COLO668 (cell line): ENCODE results near the gene LMNA.
"Not testable (repeated sequence)": the region's sequence is repeated elsewhere in the genome, so short reads cannot be mapped to it uniquely, and the experiment has no call there.

ENCODE experiments used
- DNase-seq: peaks from one replicate; lab custom pipeline; 2025; ENCODE audit not compliant: unreplicated experiment; lab: John Stamatoyannopoulos, UW

LMNA gene

DNA sequence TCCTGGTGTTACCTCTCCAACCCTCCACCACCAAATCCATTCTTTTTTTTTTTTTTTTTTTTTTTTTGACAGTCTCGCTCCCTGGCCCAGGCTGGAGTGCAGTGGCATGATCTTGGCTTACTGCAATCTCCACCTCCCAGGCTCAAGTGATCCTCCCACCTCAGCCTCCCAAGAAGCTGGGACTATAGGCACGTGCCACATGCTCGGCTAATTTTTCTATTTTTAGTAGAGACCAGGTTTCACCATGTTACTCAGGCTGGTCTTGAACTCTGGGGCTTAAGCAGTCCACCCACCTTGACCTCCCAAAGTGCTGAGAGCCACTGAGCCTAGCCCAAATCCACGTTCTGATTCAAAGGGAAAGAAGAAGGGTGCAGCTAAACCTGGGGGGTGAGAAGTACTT lies 6.5 kb downstream of the LMNA start:
- DNase-seq: not testable (repeated sequence)

DNA sequence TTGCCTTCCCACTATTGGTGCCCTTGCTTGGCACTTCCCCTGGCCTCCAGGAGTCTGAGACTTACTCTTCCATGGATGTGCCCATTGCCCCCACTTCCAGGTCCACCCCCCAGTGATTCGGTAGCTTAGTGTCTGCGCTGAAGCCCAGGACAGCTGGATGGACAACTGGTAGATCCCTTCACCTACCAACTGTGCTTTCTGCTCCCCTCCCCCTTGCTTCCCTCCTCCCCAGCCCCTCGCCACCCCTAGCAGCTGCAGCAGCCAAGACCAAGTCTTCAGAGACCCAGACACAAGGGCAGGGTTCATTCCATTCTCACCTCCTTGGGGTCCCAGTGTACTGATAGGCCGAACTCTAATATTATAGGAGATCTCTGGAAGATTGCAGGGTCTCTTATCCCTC lies 6.9 kb downstream of the LMNA start:
- DNase-seq: no peak

DNA sequence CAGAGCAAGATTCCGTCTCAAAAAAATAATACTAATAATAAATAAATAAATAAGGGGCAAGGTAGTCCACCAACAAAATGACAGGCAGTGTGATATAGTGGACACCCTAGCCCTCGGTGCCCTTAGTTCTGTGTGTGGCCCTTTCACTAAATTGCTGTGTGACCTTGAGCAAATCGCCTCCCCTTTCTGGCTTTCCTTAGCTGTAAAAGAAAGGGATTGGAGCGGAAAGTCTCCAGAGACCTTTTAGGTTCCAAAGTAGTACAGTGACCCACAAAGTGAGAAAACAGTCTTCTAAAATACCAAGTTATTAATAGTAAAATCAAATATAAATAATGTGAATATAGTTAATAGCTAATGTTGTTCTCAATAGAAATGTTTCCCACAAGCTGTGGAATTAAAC lies 7.6 kb downstream of the LMNA start:
- no peak for DNase-seq

DNA sequence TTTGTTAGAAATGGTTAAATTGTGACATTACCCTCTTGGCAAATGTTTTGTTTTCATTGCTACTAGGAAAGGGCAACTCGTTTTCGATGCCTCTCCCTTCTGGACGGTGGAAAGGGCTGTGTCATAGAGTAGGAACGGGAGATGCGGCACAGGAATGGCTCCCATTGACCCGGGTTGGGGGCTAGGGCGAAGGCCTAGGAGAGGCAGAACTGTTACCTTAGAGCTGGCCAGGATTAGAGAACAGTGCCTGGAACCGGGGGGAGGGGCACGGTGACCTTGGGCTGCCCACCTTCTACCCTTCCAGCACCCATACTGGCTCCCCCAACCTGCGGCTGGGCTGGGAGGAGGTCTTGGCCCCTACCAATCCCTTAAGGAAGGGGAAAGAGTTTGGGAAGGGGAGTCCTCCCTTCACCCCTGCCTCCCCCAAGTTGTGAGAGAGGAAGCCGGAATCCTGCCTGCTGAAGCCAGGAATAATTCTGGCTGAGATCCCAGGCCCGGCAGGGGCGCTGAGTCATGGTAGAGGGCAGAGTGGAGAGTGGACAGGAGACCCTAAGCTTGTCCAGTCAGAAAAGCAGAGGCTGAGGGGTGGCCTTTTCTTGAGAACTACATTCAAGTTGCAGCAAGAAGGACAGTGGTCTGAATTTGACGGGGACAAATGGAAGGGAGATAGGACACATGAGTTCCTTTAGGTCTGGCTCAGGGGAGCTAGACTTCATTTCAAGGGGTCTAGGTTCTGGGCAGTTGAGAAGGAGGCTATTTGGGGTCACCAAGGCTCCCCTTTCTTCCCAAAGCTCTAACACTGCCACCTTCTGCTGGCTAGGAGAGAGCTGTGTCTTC lies 8.2 kb downstream of the LMNA start:
- peak; percentile 60 for DNase-seq

DNA sequence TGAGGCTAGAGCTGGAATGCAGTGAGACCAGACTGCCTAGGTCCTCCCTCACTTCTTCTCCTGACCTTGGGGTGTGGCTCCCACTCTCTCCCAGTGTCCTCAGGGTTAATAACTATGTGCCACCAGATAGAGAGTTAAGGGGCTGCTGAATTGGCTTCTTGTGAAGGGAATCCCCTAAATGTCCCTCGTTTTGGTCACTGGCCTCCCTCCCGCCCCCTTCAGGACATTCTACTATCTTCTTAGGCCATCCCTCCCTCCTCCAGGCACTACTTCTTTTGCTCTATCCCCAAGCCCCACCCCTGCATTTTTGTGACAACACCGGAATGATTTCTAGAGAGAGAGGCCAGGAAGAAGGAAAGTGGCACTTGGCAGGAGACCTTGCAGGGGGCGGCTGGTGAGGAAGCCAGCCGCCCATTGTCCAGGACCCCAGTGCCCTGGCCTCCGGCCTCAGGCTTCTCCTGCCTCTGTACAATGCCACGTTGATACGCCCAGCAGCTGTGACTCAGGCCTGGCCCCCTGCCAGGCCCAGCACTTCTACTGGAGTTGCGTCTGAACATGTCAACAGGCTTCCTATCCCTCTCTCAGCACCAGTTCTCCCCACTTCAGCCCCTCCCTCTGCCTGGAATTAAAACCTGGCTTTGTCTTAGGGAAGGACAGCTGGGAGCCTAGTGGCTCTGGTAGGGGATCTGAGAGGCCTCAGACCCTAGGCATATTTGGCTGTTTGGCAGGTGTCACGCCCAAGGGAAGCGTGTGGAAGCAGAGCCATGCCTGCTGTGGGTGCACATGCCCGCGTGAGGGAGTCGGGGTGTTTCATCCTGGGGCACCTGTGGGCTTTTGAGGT lies 9.1 kb downstream of the LMNA start:
- peak; percentile 99 for DNase-seq

DNA sequence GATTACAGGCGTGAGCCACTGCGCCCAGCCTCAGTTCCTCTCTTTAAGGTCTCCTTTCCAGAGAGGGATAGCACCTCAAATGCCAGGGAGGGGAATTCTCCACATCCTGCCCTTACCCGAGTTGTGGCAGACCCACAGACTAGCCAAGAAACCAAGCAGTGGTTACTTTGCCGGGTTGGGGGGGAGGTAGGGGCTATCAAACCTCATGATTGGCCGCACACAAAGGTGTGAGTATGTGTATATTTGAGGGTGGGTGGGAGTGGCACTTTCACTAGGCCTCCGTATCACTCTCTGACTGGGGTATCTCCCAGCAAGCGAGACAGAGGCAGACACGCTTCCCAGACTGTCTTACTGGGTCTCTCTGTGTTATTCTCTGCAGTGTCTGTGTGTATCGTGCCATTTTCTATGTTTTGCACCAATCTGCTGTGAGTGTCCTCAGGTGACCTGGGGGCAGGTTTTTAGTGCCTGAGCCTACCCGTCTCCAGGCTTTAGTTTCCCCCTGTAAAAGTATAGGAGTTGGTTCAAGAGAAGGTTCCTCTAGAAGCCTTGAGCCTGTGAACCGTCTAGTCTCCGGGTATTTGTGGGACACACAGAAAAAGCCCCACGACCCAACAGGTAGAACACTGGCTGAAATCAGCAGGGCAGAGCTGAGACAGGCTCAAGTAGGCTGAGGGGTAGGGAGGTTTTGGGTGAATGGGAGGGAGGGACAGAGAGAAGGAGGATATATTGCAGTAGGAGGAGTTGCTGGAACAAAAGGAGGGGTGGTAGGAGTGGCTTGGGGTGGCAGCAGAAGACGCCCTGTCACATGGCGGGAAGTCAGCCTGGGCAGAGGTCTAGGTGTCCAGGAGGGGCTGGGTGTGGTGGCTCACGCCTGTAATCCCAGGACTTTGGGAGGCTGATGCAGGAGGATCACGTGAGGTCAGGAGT lies 10.3 kb downstream of the LMNA start:
- DNase-seq: no peak

DNA sequence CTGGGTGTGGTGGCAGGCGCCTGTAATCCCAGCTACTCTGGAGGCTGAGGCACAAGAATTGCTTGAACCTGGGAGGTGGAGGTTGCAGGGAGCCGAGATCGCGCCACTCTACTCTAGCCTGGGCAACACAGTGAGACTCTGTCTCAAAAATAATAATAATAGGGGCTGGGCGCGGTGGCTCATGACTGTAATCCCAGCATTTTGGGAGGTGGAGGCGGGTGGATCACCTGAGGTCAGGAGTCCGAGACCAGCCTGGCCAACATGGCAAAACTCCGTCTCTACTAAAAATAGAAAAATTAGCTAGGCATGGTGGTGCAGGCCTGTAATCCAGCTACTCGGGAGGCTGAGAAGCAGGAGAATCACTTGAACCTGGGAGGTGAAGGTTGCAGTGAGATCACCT lies 11.0 kb downstream of the LMNA start:
- DNase-seq: not testable (repeated sequence)

DNA sequence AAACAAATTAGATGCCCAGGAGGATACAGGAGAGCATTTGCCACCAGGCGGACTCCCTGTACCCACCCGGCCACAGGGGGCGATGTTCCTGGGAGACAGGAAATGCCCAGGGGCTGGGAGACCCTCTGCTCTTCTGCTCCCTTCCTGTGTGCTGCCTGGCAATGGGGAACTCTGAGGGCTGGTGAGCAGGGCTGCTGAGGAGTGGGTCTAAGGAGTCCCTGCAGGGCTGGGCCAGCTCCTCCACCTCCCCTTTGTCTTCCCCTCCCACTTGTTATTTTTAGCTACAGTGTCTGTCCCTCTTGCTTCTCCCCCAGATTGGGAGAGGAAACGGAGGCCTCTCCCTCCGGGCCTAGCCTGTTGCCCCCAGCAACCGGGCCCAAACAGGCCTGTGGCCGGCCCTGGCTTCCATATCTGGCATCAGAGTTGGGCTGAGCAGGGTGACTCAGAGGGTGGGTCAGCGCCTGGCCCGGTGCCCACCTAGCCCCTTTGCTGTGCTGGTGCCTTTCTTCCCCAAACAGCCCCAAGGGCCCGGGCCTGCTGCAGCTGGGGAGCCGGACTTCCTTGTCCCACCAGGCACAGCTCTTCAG lies 11.6 kb downstream of the LMNA start:
- DNase-seq: peak; percentile 86

DNA sequence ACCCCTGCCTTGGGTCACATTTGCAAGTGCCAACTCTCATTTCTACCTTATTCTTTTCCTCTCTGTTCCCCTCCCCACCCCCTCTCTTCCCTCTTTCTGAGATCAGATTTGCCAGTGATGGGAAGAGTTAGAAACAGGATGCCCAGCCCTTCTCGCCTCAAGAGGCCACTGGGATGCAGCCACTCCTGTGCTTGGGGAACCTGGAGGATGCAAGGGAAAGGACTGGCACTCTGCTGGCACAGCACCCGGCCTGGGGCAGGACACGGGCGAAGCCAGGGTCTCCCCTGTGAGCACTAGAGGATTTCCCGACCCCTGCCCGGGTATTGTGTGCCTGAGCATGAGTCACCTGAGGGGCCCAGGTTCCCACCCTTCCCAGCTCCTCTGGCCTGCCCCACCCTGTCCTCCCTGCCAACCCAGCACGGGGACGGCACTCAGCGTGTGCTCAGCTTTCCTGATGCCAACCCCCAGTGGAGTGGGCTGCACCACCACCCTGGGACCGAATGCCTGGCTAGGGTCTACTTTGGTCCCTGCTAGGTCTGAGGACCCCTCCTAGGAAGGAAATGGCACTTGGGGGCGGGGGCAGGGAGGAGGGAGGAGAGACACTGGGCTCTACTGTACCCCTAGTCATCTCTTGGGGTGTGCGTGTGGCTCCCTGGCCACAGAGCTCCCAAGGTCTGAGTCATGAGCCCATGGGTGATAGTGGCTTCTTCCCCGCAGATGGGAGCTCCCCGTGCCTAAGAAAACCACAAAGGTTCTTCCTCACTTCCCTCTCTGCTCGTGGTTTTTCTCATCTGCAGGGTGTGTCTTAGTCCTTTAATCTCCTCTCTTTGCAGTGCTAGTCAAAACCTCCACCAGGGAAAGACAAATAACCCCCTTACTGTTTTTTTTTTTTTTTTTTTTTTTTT lies 12.4 kb downstream of the LMNA start:
- DNase-seq: peak; percentile 49

DNA sequence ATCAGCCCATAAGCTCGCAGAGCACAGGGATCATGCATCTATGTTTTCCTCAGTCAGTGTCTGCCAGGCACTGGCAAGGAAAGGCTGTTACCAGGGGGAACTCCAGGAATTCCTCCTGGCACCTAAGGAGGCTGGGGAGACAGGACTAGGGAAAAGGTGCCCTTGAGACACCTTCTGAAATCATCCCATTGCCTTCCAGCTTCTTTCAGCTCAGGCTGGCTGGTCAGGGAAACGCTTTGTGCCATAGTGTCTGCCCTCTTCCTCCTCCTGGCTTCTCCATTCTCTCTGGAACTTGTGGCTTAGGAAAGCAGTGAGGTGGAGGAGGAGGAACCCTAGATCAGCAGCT lies 13.8 kb downstream of the LMNA start:
- no peak for DNase-seq

DNA sequence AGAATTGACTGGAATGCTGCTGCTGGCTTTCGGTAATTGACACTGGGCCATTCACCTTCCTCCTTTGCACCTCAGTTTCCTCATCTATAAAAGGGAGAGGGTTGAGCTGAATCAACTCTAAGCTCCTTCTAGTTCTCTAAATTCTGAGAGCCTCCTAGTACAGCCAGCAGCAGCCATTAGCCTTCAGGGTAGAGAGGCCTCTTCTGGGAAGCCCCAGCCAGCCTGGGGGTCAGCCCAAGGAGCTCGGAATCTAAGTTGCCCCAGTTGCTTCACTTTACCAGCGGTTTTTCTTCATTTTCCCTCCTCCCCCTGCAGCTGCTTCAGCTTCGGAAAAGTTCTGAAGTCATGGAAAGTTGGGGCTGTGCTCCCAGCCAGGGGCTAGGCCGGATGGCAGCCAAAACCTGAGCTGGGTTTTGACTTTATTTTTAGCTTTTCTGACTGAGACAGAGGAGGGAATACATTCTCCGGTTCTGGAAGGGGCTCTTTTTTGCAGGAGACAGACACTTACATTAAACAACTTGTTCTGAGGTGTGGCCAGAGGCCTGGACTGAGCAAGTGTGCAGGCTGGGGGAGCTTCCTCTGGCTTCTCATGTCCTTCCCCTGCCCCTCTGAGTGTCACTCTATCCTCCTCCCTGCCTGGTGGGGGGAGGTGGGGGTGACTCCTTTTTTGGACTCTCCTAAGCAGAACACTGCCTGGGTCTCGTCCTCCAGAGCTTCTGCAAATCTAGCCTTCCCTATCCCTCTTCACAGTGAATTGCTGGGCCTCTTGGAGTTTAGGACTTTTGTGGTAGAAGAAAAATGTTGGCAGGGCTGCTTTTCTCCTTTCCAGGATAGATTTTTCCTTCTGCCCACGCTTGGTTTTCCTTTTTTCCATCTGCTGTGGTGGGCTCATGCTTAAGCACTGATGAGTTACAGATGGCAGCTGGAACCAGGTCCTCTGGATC lies 14.4 kb downstream of the LMNA start:
- DNase-seq: no peak

DNA sequence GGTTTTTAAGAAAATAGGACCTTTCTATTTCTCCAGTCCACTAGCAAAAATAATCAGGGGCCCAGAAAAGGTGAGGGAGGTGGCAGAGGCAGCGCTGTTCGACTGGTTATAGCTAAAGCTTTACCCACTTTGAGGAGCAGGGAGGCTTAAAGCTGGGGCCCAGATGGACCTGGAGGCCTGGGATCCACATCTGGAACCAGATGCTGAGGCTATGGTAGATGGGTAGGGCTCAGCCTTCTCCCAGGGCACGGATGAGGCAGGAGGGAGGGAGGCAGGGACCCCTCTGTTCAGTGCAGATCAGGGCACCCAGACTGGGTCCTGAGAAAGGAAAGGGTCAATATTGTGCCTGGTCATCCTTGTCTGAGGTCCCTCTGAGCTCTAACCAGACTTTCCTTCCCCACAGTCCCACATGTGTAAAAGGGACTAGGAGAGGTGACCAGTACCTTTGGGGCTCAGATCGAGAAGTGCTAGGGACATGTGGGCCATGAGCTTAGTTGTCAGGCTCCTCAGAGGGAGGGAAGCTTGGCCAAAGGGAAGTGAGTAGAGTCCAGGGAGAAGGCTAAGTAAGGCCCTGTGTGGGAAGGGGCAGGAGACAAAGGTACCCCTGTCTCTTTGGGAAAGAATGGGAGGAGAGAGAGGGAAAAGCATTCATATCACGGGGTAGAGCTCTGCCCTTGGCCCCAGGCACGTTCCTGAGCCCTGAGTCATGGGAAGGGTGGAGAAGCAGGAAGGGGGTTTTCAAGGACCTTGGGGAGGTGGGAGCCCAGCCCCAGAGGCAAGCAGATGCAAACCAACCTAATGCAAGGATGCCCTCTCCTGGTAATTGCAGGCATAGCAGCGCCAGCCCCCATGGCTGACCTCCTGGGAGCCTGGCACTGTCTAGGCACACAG lies 15.4 kb downstream of the LMNA start:
- DNase-seq: peak; percentile 83

DNA sequence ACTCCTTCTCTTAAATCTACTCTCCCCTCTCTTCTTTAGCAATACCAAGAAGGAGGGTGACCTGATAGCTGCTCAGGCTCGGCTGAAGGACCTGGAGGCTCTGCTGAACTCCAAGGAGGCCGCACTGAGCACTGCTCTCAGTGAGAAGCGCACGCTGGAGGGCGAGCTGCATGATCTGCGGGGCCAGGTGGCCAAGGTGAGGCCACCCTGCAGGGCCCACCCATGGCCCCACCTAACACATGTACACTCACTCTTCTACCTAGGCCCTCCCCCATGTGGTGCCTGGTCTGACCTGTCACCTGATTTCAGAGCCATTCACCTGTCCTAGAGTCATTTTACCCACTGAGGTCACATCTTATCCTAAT lies 16.0 kb downstream of the LMNA start:
- no peak for DNase-seq

DNA sequence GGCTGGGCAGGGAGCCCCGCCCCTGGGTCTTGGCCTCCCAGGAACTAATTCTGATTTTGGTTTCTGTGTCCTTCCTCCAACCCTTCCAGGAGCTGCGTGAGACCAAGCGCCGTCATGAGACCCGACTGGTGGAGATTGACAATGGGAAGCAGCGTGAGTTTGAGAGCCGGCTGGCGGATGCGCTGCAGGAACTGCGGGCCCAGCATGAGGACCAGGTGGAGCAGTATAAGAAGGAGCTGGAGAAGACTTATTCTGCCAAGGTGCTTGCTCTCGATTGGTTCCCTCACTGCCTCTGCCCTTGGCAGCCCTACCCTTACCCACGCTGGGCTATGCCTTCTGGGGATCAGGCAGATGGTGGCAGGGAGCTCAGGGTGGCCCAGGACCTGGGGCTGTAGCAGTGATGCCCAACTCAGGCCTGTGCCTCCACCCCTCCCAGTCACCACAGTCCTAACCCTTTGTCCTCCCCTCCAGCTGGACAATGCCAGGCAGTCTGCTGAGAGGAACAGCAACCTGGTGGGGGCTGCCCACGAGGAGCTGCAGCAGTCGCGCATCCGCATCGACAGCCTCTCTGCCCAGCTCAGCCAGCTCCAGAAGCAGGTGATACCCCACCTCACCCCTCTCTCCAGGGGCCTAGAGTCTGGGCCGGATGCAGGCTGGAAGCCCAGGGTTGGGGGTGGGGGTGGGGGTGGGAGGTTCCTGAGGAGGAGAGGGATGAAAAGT lies 20.4 kb downstream of the LMNA start:
- DNase-seq: no peak

DNA sequence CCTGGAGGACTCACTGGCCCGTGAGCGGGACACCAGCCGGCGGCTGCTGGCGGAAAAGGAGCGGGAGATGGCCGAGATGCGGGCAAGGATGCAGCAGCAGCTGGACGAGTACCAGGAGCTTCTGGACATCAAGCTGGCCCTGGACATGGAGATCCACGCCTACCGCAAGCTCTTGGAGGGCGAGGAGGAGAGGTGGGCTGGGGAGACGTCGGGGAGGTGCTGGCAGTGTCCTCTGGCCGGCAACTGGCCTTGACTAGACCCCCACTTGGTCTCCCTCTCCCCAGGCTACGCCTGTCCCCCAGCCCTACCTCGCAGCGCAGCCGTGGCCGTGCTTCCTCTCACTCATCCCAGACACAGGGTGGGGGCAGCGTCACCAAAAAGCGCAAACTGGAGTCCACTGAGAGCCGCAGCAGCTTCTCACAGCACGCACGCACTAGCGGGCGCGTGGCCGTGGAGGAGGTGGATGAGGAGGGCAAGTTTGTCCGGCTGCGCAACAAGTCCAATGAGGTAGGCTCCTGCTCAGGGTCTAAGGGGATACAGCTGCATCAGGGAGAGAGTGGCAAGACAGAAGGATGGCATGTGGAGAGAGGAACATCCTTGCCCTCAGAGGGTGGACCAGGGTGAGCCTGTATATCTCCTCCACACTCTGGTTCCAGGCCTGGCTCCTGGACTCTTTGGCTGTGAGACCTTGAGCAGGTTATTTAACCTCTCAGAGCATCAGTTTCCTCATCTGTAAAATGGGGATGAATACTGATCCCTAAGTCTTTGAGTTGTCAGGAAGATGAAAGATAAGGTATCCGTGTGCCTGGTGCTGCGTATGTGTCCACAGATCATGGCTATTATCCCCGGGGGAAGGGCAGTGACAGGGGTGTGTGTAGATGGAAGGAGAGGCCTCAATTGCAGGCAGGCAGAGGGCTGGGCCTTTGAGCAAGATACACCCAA lies 21.7 kb downstream of the LMNA start:
- no peak for DNase-seq

DNA sequence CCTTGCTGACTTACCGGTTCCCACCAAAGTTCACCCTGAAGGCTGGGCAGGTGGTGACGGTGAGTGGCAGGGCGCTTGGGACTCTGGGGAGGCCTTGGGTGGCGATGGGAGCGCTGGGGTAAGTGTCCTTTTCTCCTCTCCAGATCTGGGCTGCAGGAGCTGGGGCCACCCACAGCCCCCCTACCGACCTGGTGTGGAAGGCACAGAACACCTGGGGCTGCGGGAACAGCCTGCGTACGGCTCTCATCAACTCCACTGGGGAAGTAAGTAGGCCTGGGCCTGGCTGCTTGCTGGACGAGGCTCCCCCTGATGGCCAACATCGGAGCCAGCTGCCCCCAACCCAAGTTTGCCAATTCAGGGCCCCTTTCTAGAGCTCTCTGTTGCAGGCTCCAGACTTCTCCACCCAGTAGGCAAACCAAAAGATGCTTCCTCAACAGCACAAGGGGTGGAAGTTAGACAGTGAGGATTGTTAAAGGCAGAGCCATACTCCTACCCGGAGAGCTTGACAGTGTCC lies 22.5 kb downstream of the LMNA start:
- no peak for DNase-seq
